GM19463 (cell line): ENCODE measurements around the gene HNRNPM.
"Not testable (repeated sequence)": the region's sequence is repeated elsewhere in the genome, so short reads cannot be mapped to it uniquely, and the experiment has no call there.

Experiments used
- ATAC-seq: cut with Tn5 transposase; IDR thresholded peaks from one replicate; pipeline ENCODE4 v1.9.1; 2021; ENCODE audit warnings: mild to moderate bottlenecking, moderate library complexity; ENCODE audit not compliant: unreplicated experiment

Gene HNRNPM

GRCh38 chr19:8444677-8445487 is at the start of gene HNRNPM:
TSS of gene HNRNPM (plus strand) at chr19:8444975. CDS start at chr19:8444999, 24 bp downstream.
- ATAC-seq, result peak; percentile 85

- ATAC-seq, result no peak
Observed at GRCh38 chr19:8395621-8396082, 49.1 kb upstream of the HNRNPM start.

GRCh38 chr19:8396185-8396562 is 48.6 kb upstream of the HNRNPM start:
- no peak for ATAC-seq

GRCh38 chr19:8396563-8397203 is 48.1 kb upstream of the HNRNPM start:
- no peak for ATAC-seq

GRCh38 chr19:8397271-8397670 is 47.5 kb upstream of the HNRNPM start:
- ATAC-seq, result no peak

- ATAC-seq, result no peak
Observed at GRCh38 chr19:8397746-8398310, 46.9 kb upstream of the HNRNPM start.

- ATAC-seq, result no peak
Observed at GRCh38 chr19:8398311-8398771, 46.4 kb upstream of the HNRNPM start.

- ATAC-seq, result no peak
Observed at GRCh38 chr19:8399681-8400188, 45.0 kb upstream of the HNRNPM start.

GRCh38 chr19:8401981-8402411 is 42.8 kb upstream of the HNRNPM start:
- ATAC-seq, result no peak

GRCh38 chr19:8403098-8403819 is 41.5 kb upstream of the HNRNPM start:
- ATAC-seq, result no peak

GRCh38 chr19:8403820-8404109 is 41.0 kb upstream of the HNRNPM start:
- ATAC-seq, result no peak

GRCh38 chr19:8404391-8405151 is 40.2 kb upstream of the HNRNPM start:
- no peak for ATAC-seq

GRCh38 chr19:8410718-8411117 is 34.1 kb upstream of the HNRNPM start:
- not testable (repeated sequence) for ATAC-seq

GRCh38 chr19:8412783-8413628 is 31.8 kb upstream of the HNRNPM start, which contains the start of gene MARCHF2:
TSS of gene MARCHF2 (plus strand) at chr19:8413305. CDS start at chr19:8421841, 8,536 bp downstream.
- ATAC-seq, result peak; percentile 100

GRCh38 chr19:8413629-8413995 is 31.2 kb upstream of the HNRNPM start:
- no peak for ATAC-seq

- ATAC-seq, result no peak
Observed at GRCh38 chr19:8416796-8417195, 28.0 kb upstream of the HNRNPM start.

- no peak for ATAC-seq
Observed at GRCh38 chr19:8421484-8422461, 23.0 kb upstream of the HNRNPM start.

- ATAC-seq, result no peak
Observed at GRCh38 chr19:8423817-8424223, 21.0 kb upstream of the HNRNPM start.
